HG03460 (cell line): Measurements from ENCODE around the gene SSR4.
"Not testable (repeated sequence)": the region's sequence is repeated elsewhere in the genome, so short reads cannot be mapped to it uniquely, and the experiment has no call there.

ENCODE experiments used
- ATAC-seq: cut with Tn5 transposase; IDR thresholded peaks from one replicate; pipeline ENCODE4 v1.9.1; 2021; ENCODE audit not compliant: unreplicated experiment

The SSR4 gene

GRCh38 chrX:153794018-153794896 is at the start of gene SSR4, which contains the start of gene IDH3G:
Gene SSR4 (plus strand): TSS chrX:153794668. CDS start chrX:153794688, 20 bp downstream.
Gene IDH3G (minus strand): TSS chrX:153794375. CDS start chrX:153794326, 49 bp downstream.
- peak; percentile 93 for ATAC-seq

GRCh38 chrX:153745067-153745433 is 49.4 kb upstream of the SSR4 start:
- not testable (repeated sequence) for ATAC-seq

- ATAC-seq, result no peak
Observed at GRCh38 chrX:153746359-153746758, 48.1 kb upstream of the SSR4 start.

- ATAC-seq, result not testable (repeated sequence)
Observed at GRCh38 chrX:153746991-153747390, 47.5 kb upstream of the SSR4 start.

GRCh38 chrX:153749017-153749416 is 45.5 kb upstream of the SSR4 start:
- not testable (repeated sequence) for ATAC-seq

- ATAC-seq, result no peak
Observed at GRCh38 chrX:153750127-153750774, 44.2 kb upstream of the SSR4 start.

GRCh38 chrX:153755136-153755535 is 39.3 kb upstream of the SSR4 start:
- no peak for ATAC-seq

GRCh38 chrX:153761863-153762262 is 32.6 kb upstream of the SSR4 start:
- no peak for ATAC-seq

GRCh38 chrX:153762626-153763173 is 31.8 kb upstream of the SSR4 start:
- no peak for ATAC-seq

- no peak for ATAC-seq
Observed at GRCh38 chrX:153763298-153763932, 31.1 kb upstream of the SSR4 start.

GRCh38 chrX:153763989-153764755 is 30.3 kb upstream of the SSR4 start, which contains the start of gene PLXNB3:
Gene PLXNB3 (plus strand): TSS chrX:153764249. CDS start chrX:153765536, 1,287 bp downstream.
- ATAC-seq, result no peak

- ATAC-seq, result no peak
Observed at GRCh38 chrX:153764786-153765137, 29.7 kb upstream of the SSR4 start.

- ATAC-seq, result no peak
Observed at GRCh38 chrX:153765138-153766079, 29.1 kb upstream of the SSR4 start.

GRCh38 chrX:153766098-153766817 is 28.2 kb upstream of the SSR4 start:
- no peak for ATAC-seq

GRCh38 chrX:153766871-153767673 is 27.4 kb upstream of the SSR4 start:
- ATAC-seq, result no peak

GRCh38 chrX:153767674-153768055 is 26.8 kb upstream of the SSR4 start:
- no peak for ATAC-seq

- no peak for ATAC-seq
Observed at GRCh38 chrX:153768311-153769157, 25.9 kb upstream of the SSR4 start.
